ENCODE results near the gene TRIM31. TPM values are rescaled to one million over a fixed set of nuclear protein-coding genes. Genes with fewer than 3 reads are reported as not detected.

TRIM31 gene
- total and polyA plus RNA-seq, 2 donors (not counting 1 experiment from before 2014, with no cell fraction given), result not detected

DNA sequence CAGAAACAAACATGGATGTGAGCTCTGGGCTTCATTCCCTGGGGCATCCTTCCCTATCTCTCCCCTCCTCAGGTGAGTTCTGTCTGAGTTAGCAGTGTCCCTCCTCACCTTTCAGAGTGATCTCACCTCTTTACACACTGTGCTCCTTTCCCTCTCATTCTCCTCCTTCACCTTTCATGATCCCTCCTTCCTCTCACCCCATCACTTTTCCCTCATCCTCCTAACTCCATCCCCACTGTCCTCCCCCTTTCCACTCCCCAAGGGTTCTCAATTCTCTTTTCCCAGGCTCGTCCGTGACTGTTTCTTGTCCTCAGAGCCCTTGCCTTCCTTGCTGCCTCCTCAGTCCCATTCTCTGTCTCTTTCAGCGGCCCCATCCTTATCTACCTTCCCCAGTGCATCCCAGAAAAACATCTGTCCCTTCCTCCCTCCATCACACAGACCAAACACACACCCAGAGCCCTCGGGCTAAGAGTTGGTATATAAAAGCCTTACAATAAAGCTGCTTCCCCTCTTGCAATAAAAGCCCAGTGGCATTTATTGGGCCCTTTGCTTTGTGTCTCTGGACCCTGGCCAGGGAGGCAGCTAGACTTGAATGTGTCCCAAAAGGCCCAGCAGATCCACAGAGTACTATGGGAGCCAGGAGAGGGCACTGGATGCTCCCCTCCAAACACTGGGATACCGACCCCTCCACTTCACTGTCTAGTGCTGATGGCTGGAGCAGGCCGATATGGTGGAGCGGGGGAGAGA, 39.2 kb downstream of the TRIM31 start:
- H3K36me3 ChIP-seq (ENCODE audit: control insufficient read depth, insufficient read depth, low read length), result no peaks in the 10 kb centered on the region
- no peak for DNase-seq (ENCODE audit: low read depth in 2 of 2)
- TF ChIP-seq, protein P1, sequence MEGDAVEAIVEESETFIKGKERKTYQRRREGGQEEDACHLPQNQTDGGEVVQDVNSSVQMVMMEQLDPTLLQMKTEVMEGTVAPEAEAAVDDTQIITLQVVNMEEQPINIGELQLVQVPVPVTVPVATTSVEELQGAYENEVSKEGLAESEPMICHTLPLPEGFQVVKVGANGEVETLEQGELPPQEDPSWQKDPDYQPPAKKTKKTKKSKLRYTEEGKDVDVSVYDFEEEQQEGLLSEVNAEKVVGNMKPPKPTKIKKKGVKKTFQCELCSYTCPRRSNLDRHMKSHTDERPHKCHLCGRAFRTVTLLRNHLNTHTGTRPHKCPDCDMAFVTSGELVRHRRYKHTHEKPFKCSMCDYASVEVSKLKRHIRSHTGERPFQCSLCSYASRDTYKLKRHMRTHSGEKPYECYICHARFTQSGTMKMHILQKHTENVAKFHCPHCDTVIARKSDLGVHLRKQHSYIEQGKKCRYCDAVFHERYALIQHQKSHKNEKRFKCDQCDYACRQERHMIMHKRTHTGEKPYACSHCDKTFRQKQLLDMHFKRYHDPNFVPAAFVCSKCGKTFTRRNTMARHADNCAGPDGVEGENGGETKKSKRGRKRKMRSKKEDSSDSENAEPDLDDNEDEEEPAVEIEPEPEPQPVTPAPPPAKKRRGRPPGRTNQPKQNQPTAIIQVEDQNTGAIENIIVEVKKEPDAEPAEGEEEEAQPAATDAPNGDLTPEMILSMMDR (conservative IDR thresholded peaks at IDR 0.05 in 1 of 2, IDR thresholded peaks at IDR 0.05 in 1 of 2; ENCODE audit: low read depth in 1 of 2, low read length in 2 of 2), result no peak
- TF ChIP-seq EZH2 (IDR thresholded peaks at IDR 0.05; ENCODE audit: low read length, missing control alignments), result no peak
- peaks cover 72% of the 10 kb centered on the region for H3K27me3 ChIP-seq (ENCODE audit: control insufficient read depth, insufficient read depth, low read length)
- H3K9ac ChIP-seq (ENCODE audit: insufficient read depth, low read length), result no peak overlapping the region
- no peaks in the 10 kb centered on the region for H4K20me1 ChIP-seq (ENCODE audit: control insufficient read depth, extremely low read depth, insufficient read depth, low read length)
- no peak overlapping the region for H2AFZ ChIP-seq (ENCODE audit: low read length)
- H3K79me2 ChIP-seq (ENCODE audit: control insufficient read depth, insufficient read depth, low read length), result no peaks in the 10 kb centered on the region
- H3K4me1 ChIP-seq (ENCODE audit: control insufficient read depth, extremely low read depth, insufficient read depth, low read length), result peaks cover 2% of the 10 kb centered on the region
- H3K27ac ChIP-seq (ENCODE audit: insufficient read depth, low read length), result no peak overlapping the region
- no peaks in the 10 kb centered on the region for H3K9me3 ChIP-seq (ENCODE audit: control insufficient read depth, insufficient read depth, low read depth, low read length)
- H3K4me2 ChIP-seq (ENCODE audit: extremely low read depth, insufficient read depth, low read length), result no peak overlapping the region
- H3K4me3 ChIP-seq (replicated peaks in 1 of 4; ENCODE audit: control extremely low read depth in 1 of 4, insufficient read depth in 1 of 4, low read depth in 3 of 4, low read length in 4 of 4), result no peak overlapping the region

DNA sequence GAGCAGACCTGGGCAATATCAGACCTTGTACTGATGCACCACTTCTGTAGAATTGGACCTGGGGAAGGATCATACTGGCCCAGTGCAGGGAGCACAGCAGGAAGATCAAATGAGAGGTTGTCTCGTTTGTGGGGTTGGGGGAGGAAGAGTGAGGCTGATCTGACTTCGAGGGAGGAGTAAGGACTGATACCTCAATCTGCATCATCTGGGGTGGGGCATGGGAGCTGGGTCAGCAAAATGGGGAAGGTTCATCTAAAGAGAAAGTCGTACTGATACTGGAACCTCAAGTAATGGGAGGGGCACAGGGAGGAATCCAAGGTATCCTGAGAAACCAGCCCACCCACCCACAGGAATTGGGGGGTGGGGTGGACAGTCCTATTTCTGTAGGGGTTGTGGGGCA, 41.0 kb downstream of the TRIM31 start:
- Histone ChIP-seq H3K36me3 (ENCODE audit: control insufficient read depth, insufficient read depth, low read length) (no peaks in the 10 kb centered on the region), H3K4me1 (ENCODE audit: control insufficient read depth, extremely low read depth, insufficient read depth, low read length) (peaks cover 7% of the 10 kb centered on the region), H3K4me3 (replicated peaks in 1 of 4; ENCODE audit: control extremely low read depth in 1 of 4, insufficient read depth in 1 of 4, low read depth in 3 of 4, low read length in 4 of 4) (no peak overlapping the region), H3K79me2 (ENCODE audit: control insufficient read depth, insufficient read depth, low read length) (peaks cover 14% of the 10 kb centered on the region), H3K4me2 (ENCODE audit: extremely low read depth, insufficient read depth, low read length) (no peak overlapping the region), H2AFZ (ENCODE audit: low read length) (no peak overlapping the region), H3K27me3 (ENCODE audit: control insufficient read depth, insufficient read depth, low read length) (peaks cover 58% of the 10 kb centered on the region), H4K20me1 (ENCODE audit: control insufficient read depth, extremely low read depth, insufficient read depth, low read length) (no peaks in the 10 kb centered on the region), H3K9ac (ENCODE audit: insufficient read depth, low read length) (no peak overlapping the region), H3K9me3 (ENCODE audit: control insufficient read depth, insufficient read depth, low read depth, low read length) (no peaks in the 10 kb centered on the region), H3K27ac (ENCODE audit: insufficient read depth, low read length) (no peak overlapping the region)
- TF ChIP-seq, protein P1 (conservative IDR thresholded peaks at IDR 0.05 in 1 of 2, IDR thresholded peaks at IDR 0.05 in 1 of 2; ENCODE audit: low read depth in 1 of 2, low read length in 2 of 2), result no peak
- no peak for TF ChIP-seq EZH2 (IDR thresholded peaks at IDR 0.05; ENCODE audit: low read length, missing control alignments)
- DNase-seq (ENCODE audit: low read depth in 2 of 2), result no peak

DNA sequence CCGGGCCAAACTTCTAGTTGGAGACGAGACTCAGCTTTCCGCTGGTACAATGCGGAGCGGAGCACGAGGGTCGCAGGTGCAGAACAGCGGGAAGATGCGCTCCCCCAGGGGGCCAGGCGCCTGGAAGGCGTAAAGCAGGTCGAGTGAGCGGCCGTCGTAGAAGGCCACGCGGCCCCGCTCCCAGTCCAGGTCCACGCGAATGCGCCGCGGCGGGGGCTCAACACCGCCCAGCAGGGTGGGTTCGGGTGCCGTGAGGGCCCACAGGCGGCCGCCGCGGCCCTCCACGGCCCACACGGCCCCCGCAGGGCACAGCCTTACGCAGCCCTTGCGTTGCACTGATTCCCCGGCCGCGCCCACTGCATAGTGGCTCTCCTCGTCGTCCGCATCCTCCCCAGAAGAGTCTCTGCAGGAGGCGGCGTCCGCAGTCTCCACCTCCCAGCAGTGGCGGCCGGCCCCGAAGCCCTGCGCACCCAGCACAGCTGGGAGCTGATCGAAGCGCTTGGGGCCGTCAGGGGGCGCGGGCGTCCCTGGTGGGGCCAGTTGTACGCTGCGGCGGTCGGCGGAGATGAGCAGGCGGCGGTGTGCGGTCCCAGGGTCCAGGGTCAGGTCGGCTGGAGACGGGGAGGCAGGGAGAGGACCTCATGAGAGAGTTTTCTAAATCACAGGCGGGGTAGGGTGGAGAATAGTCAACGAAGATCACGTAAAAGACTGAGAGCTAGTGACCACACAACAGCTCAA, 41.6 kb downstream of the TRIM31 start:
- no peaks in the 10 kb centered on the region for H3K36me3 ChIP-seq (ENCODE audit: control insufficient read depth, insufficient read depth, low read length)
- H3K4me1 ChIP-seq (ENCODE audit: control insufficient read depth, extremely low read depth, insufficient read depth, low read length), result peaks cover 7% of the 10 kb centered on the region
- H3K9me3 ChIP-seq (ENCODE audit: control insufficient read depth, insufficient read depth, low read depth, low read length), result no peaks in the 10 kb centered on the region
- peaks cover 52% of the 10 kb centered on the region for H3K27me3 ChIP-seq (ENCODE audit: control insufficient read depth, insufficient read depth, low read length)
- no peak for TF ChIP-seq EZH2 (IDR thresholded peaks at IDR 0.05; ENCODE audit: low read length, missing control alignments)
- TF ChIP-seq, protein P1 (conservative IDR thresholded peaks at IDR 0.05 in 1 of 2, IDR thresholded peaks at IDR 0.05 in 1 of 2; ENCODE audit: low read depth in 1 of 2, low read length in 2 of 2), result no peak
- no peak overlapping the region for H2AFZ ChIP-seq (ENCODE audit: low read length)
- no peak overlapping the region for H3K9ac ChIP-seq (ENCODE audit: insufficient read depth, low read length)
- H3K79me2 ChIP-seq (ENCODE audit: control insufficient read depth, insufficient read depth, low read length), result peaks cover 14% of the 10 kb centered on the region
- peak overlapping the region; percentile 75 for H3K4me2 ChIP-seq (ENCODE audit: extremely low read depth, insufficient read depth, low read length)
- no peaks in the 10 kb centered on the region for H4K20me1 ChIP-seq (ENCODE audit: control insufficient read depth, extremely low read depth, insufficient read depth, low read length)
- H3K27ac ChIP-seq (ENCODE audit: insufficient read depth, low read length), result no peak overlapping the region
- peak; percentile 30 to 40 for DNase-seq (ENCODE audit: low read depth in 2 of 2)
- no peak overlapping the region for H3K4me3 ChIP-seq (replicated peaks in 1 of 4; ENCODE audit: control extremely low read depth in 1 of 4, insufficient read depth in 1 of 4, low read depth in 3 of 4, low read length in 4 of 4)

Data from fibroblast of lung (primary cell).